Measurements from ENCODE around the gene EXOC3L1.

The EXOC3L1 gene

GRCh38 chr16:67191411-67191994 is 1.6 kb upstream of the EXOC3L1 start:
- TF ChIP-seq, protein P1, sequence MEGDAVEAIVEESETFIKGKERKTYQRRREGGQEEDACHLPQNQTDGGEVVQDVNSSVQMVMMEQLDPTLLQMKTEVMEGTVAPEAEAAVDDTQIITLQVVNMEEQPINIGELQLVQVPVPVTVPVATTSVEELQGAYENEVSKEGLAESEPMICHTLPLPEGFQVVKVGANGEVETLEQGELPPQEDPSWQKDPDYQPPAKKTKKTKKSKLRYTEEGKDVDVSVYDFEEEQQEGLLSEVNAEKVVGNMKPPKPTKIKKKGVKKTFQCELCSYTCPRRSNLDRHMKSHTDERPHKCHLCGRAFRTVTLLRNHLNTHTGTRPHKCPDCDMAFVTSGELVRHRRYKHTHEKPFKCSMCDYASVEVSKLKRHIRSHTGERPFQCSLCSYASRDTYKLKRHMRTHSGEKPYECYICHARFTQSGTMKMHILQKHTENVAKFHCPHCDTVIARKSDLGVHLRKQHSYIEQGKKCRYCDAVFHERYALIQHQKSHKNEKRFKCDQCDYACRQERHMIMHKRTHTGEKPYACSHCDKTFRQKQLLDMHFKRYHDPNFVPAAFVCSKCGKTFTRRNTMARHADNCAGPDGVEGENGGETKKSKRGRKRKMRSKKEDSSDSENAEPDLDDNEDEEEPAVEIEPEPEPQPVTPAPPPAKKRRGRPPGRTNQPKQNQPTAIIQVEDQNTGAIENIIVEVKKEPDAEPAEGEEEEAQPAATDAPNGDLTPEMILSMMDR (IDR thresholded peaks at IDR 0.05; ENCODE audit: control insufficient read depth, insufficient read depth, low read depth, low read length, missing control alignments): no peak
- no peak for DNase-seq (ENCODE audit: low read depth)
- peak overlapping the region; percentile 18 for H3K4me3 ChIP-seq (ENCODE audit: control insufficient read depth, low read depth, low read length)

DNA sequence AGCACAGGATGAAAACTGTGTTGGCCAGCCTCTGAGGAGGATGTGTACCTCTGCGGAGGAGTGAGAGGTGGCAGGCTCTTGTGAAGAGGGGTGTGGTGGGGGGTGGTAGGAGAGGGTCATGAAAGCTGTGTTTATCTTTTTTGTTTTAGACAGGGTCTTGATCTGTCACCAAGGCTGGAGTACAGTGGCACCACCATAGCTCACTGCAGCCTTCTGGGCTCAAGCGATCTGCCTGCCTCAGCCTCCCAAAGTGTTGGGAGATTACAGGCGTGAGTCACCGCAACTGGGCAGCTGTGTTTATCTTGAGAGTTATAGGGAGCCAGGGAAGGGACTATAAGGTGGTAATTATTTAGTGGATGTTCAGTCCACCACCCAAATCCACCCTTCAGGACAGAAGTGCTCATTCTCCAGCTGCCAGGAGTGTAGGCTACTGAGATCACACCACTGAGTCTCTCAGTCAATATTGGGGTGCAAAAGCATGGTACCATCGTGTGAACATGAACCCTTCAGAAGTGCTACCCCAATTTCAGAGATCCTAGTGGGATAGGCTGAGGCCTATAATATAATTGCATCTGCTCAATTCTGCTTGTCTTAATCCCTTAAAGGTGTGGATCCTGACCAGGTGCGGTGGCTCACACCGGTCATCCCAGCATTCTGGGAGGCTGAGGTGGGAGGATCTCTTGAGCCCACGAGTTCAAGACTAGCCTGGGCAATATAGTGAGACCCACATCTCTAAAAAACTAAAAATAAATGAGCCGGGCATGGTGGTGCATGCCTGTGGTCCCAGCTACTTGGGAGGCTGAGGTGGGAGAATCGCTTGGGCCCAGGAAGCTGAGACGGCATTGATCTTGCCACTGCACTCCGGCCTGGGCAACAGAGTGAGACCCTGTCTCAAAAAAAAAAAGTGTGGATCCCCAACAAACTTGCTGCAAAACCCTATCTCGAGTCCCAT is 788 bp upstream of the EXOC3L1 start:
- DNase-seq (ENCODE audit: low read depth): no peak
- TF ChIP-seq, protein P1 (IDR thresholded peaks at IDR 0.05; ENCODE audit: control insufficient read depth, insufficient read depth, low read depth, low read length, missing control alignments): no peak
- no peak overlapping the region for H3K4me3 ChIP-seq (ENCODE audit: control insufficient read depth, low read depth, low read length)

- TF ChIP-seq, protein P1 (IDR thresholded peaks at IDR 0.05; ENCODE audit: control insufficient read depth, insufficient read depth, low read depth, low read length, missing control alignments): no peak
- DNase-seq (ENCODE audit: low read depth): no peak
- H3K4me3 ChIP-seq (ENCODE audit: control insufficient read depth, low read depth, low read length): no peak overlapping the region
These were observed 1.1 kb downstream of the EXOC3L1 start for GRCh38 chr16:67188798-67189197.

DNA sequence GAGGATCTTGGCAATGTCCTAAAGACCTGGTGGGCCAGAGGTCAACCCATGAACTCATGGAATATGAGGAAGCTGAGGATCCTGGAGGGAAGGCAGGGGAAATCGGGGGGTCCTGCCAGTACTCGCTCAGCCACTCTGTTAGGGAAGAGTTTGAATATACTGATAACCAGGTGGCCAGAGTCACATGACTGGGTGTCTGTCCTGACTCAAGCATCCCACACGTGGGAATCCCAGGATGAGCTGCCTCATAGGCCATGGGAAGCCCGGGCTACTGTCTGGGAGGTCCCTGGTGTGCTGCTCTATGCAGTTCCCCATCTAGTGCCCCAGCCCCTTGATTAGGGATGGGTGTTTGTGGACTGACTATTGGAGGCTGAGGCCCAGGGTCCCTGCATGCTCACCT is 1.6 kb downstream of the EXOC3L1 start:
- H3K4me3 ChIP-seq (ENCODE audit: control insufficient read depth, low read depth, low read length): no peak overlapping the region
- TF ChIP-seq, protein P1 (IDR thresholded peaks at IDR 0.05; ENCODE audit: control insufficient read depth, insufficient read depth, low read depth, low read length, missing control alignments): no peak

DNA sequence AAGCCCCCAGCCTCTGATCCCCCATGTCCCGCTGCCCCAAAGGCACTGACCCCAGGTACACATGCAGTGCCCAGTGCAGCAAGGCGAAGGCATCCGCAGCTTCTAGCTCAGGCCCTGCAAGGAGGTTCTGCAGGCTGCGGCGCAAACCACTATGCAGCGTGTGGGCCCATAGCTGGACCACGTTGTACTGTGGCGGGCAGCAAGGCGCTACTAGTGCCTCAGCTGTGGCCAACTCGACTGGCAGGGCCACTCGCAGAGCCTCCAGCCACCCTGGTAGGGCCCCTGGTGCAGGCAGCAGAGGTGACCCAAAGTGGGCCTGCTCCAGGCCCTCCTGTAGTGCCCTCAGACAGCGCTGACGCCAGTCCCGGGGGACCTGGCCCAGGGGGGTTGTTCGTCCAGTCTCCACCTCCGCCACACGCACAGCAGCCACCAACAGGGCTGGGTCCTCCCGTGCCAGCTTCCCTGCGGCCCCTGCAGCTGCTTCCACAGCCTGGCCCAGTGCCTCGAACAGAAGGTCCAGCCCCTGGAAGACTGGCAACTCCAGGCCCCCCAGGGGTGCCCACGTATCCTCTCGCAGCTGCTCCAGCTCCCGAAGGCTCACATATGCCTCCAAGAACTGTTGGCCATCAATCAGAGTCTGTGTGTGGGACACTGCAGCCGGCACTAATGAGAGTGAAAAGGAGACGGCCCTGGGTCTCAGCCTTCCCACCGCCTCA is 2.6 kb downstream of the EXOC3L1 start:
- H3K4me3 ChIP-seq (ENCODE audit: control insufficient read depth, low read depth, low read length): no peak overlapping the region
- TF ChIP-seq, protein P1 (IDR thresholded peaks at IDR 0.05; ENCODE audit: control insufficient read depth, insufficient read depth, low read depth, low read length, missing control alignments): no peak
- no peak for DNase-seq (ENCODE audit: low read depth)

More for the DNA sequence above, 1.6 kb downstream of the EXOC3L1 start:
- DNase-seq (ENCODE audit: low read depth): no peak

DNA sequence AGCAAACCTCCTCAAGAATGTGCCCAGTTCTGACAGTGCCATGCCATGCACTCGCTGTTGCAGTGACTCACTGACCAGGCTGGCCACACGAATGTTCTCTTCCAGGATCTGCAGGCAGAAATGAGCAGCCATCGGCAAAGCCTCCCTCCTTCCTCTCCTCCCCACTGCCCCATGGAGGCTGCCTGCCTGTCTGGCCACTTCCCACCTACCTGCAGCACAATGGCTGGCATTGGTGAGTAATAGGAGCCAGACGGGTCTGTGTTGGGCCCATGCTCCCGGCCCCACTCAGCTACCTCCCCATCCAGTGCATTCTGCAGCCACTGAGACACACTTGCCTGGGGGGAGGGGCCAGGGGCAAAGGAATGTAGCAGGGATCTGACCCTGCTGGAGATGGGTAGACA is 3.4 kb downstream of the EXOC3L1 start:
- no peak overlapping the region for H3K4me3 ChIP-seq (ENCODE audit: control insufficient read depth, low read depth, low read length)
- TF ChIP-seq, protein P1 (IDR thresholded peaks at IDR 0.05; ENCODE audit: control insufficient read depth, insufficient read depth, low read depth, low read length, missing control alignments): no peak
- no peak for DNase-seq (ENCODE audit: low read depth)

Measured in AG09309 (cell line).